Astrocyte (in vitro differentiated cells and primary cell): ENCODE measurements around the gene SETD2.

Source experiments
- EZH2 ChIP-seq: IDR thresholded peaks from 2 replicates; pipeline ENCODE4 v1.6.1; 2012; ENCODE audit warnings: mild to moderate bottlenecking, low read length, inconsistent platforms; ENCODE audit not compliant: insufficient read depth
- TF ChIP-seq, protein P1 (sequence below): IDR thresholded peaks from 2 replicates; pipeline ENCODE4 v1.5.1; 2011; ENCODE audit warnings: low read depth, mild to moderate bottlenecking, inconsistent platforms, low read length, moderate library complexity; ENCODE audit not compliant: insufficient read depth

DNA sequence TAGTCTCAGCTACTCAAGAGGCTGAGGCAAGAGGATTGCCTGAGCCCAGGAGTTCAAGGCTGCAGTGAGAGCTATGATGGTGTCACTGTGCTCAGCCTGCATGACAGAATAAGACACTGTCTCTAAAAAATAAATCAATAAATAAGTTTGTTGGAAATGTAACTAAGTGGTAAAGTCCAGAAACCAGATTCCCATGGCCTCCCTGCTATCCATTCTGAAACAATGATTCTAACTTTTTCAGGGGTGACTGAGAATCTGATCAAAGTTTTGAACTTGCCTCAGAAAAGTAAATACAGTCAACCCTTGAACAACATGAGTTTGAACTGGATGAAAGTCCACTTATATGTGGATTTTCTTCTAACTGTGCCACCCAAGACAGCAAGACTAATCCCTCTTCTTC is 98.2 kb downstream of the SETD2 start:
- TF ChIP-seq, protein P1, sequence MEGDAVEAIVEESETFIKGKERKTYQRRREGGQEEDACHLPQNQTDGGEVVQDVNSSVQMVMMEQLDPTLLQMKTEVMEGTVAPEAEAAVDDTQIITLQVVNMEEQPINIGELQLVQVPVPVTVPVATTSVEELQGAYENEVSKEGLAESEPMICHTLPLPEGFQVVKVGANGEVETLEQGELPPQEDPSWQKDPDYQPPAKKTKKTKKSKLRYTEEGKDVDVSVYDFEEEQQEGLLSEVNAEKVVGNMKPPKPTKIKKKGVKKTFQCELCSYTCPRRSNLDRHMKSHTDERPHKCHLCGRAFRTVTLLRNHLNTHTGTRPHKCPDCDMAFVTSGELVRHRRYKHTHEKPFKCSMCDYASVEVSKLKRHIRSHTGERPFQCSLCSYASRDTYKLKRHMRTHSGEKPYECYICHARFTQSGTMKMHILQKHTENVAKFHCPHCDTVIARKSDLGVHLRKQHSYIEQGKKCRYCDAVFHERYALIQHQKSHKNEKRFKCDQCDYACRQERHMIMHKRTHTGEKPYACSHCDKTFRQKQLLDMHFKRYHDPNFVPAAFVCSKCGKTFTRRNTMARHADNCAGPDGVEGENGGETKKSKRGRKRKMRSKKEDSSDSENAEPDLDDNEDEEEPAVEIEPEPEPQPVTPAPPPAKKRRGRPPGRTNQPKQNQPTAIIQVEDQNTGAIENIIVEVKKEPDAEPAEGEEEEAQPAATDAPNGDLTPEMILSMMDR: no peak
- TF ChIP-seq EZH2: no peak
